IPS-15b (cell line): ENCODE measurements around the gene ATP6V1B1.
A peak's percentile ranks its signal among the peaks of the same experiment; 100 is the strongest.

Experiments
- H3K27me3 ChIP-seq: one replicate; pipeline ENCODE4 v1.6.1; 2013; ENCODE audit warnings: low read length; ENCODE audit not compliant: control insufficient read depth, insufficient read depth
- H3K36me3 ChIP-seq: one replicate; pipeline ENCODE4 v1.6.1; 2013; ENCODE audit warnings: low read length; ENCODE audit not compliant: control insufficient read depth, insufficient read depth
- H3K4me1 ChIP-seq: one replicate; pipeline ENCODE4 v1.6.1; 2013; ENCODE audit warnings: mild to moderate bottlenecking, low read length; ENCODE audit not compliant: control insufficient read depth, insufficient read depth
- H3K4me3 ChIP-seq: one replicate; pipeline ENCODE4 v1.5.1; 2013; ENCODE audit warnings: low read depth, low read length
- H3K9ac ChIP-seq: one replicate; pipeline ENCODE4 v1.6.1; 2013; ENCODE audit warnings: low read depth, mild to moderate bottlenecking, low read length
- H3K9me3 ChIP-seq: one replicate; pipeline ENCODE4 v1.6.1; 2013; ENCODE audit warnings: mild to moderate bottlenecking, low read length; ENCODE audit not compliant: control insufficient read depth, insufficient read depth

The ATP6V1B1 gene

DNA sequence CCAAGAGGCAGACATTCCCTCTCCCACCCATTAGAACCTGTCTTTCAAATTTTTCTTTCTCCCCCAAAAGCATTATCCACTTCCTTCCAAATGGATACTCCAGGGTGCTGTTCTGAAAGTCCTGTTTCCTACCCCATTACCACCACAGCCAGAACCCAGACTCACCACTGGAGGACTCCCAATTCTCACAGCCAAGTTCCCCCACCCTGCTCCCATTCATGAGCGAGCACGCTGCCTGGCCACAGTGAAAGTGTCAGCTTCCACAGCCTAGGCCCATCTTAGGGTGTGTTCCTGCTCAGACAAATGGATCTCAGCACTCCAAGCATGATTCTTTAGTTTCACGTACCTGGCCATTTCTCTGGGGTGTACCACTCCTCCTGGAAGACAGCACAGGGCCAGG is 38.9 kb downstream of the ATP6V1B1 start:
- no peak overlapping the region for H3K9ac ChIP-seq
- no peaks in the 10 kb centered on the region for H3K9me3 ChIP-seq
- H3K36me3 ChIP-seq = no peaks in the 10 kb centered on the region
- H3K4me3 ChIP-seq = no peak overlapping the region
- H3K4me1 ChIP-seq = peaks cover 3% of the 10 kb centered on the region
- peaks cover 39% of the 10 kb centered on the region for H3K27me3 ChIP-seq

DNA sequence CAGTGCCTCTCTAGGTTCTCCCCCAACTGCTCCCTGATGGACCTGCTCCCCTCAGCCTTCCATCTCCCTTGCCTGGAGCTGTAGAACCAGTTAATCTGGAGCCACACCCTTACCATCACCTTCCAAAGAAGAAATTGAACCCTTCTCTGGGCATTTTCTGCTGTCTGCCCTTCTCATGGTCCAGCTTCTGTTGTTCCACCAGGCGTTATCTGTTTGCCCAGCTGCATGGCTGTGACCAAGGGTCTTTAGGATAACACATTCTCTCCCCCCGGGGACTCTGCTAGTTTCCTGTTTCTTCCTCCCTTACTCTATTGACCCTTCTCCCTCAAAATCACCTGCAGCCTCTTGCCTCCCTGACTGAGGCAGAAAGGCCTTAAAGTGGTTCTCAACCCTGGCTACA is 39.5 kb downstream of the ATP6V1B1 start:
- H3K4me1 ChIP-seq = peaks cover 3% of the 10 kb centered on the region
- H3K36me3 ChIP-seq = no peaks in the 10 kb centered on the region
- H3K9ac ChIP-seq = no peak overlapping the region
- peaks cover 37% of the 10 kb centered on the region for H3K27me3 ChIP-seq
- no peaks in the 10 kb centered on the region for H3K9me3 ChIP-seq
- H3K4me3 ChIP-seq = no peak overlapping the region

DNA sequence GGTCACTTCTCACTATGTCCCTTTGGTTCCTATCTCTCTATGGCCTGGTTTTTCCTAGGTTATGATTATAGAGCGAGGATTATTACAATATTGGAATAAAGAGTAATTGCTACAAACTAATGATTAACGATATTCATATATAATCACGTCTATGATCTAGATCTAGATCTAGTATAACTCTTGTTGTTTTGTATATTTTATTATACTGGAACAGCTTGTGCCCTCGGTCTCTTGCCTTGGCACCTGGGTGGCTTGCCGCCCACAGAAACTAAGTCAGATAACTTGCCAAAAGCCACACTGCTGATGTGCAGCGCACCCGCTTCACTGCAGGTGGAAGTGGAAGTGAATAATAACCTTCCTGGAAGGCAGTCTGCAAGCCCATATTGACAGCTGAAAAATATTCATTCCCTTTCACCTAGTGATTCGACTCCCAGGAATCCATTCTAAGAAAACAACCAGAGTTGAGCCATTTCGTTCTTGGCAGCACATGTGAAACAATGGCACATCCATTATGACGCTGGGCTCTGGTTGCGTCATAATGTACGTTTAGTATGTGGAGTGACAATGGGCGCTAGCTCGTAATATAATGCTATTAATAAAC is 42.0 kb downstream of the ATP6V1B1 start:
- no peak overlapping the region for H3K9ac ChIP-seq
- H3K4me3 ChIP-seq = peak overlapping the region; percentile 83
- peaks cover 3% of the 10 kb centered on the region for H3K4me1 ChIP-seq
- H3K36me3 ChIP-seq = no peaks in the 10 kb centered on the region
- H3K27me3 ChIP-seq = peaks cover 34% of the 10 kb centered on the region
- H3K9me3 ChIP-seq = no peaks in the 10 kb centered on the region

DNA sequence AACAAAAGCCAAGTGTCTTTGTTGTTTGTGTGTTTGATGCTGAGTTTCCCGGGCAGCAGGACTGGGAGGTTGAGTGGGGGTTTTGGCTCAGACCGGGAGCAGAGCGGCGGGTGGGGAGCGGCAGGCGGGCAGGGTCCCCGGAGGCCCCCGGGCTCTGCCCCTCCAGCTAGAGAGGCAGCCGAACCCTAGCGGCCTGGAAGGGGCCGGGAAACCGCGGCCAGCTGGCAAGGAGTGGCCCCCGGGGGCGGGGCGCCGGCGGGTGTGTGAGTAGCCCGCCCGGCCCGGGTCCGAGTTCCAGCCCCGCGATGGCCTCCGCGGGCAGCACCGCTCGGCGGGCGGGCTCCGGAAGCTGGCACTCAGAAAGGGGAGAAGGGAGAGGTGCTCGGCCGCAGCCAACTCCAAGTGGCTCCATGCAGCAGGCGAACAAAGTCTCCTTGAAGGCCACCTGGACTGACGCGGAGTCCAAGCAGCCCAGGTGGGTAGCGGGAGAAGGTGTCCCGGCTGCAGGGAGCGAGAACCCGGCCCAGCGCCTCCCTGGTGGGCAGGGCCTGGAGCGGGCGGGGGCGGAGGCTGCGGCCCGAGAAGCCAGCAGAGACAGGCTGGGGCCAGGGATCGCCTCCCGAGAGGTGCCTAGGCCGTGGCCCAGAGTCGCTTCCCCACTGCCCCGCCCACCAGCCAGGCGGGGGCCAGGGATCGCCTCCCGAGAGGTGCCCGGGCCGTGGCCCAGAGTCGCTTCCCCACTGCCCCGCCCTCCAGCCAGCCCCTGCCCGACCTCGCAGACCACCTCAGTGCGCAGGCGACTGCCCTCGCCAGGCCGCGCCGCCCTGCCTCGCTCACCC is 42.9 kb downstream of the ATP6V1B1 start, which contains the start of gene ANKRD53:
TSS of gene ANKRD53 (plus strand) at position 290 of the 839 bp plus-strand sequence. CDS start at position 306, 16 bp downstream.
- H3K9me3 ChIP-seq = no peaks in the 10 kb centered on the region
- no peak within 1 kb of the TSS for H3K9ac ChIP-seq
- H3K4me1 ChIP-seq = peaks cover 3% of the 10 kb centered on the region
- H3K27me3 ChIP-seq = peaks cover 38% of the 10 kb centered on the region
- H3K4me3 ChIP-seq = peak within 1 kb of the TSS; percentile 83
- no peaks in the 10 kb centered on the region for H3K36me3 ChIP-seq

DNA sequence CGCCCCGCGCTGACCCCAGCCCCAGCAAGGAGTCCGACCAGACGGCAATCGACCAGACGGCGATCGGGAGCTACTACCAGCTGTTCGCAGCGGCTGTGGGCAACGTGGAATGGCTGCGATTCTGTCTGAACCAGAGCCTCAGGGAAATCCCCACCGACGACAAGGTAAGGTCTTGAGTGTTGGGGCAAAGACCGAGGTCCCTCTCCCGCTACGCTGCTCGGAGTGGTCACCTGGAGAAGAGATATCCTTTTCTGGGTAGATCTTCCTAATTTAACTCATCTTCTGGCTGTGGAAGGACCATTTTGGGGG is 43.4 kb downstream of the ATP6V1B1 start:
- Histone ChIP-seq H3K9ac (no peak overlapping the region), H3K9me3 (no peaks in the 10 kb centered on the region), H3K4me3 (peak overlapping the region; percentile 56), H3K36me3 (no peaks in the 10 kb centered on the region), H3K27me3 (peaks cover 44% of the 10 kb centered on the region), H3K4me1 (peaks cover 3% of the 10 kb centered on the region)

DNA sequence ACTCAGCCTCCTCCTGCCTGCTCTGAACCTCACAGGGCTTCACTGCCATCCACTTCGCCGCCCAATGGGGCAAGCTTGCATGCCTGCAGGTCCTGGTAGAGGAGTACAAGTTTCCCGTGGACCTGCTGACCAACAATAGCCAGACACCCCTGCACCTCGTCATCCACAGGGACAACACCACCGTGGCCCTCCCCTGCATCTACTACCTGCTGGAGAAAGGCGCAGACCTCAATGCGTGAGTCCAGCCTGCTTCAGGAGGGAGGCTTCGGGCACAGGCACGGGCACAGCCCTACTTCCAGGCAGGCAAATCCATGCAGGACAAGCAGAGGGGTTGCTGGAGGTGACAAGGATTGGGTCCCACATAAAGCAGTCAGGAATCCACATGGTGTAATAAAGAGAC is 43.9 kb downstream of the ATP6V1B1 start:
- peaks cover 45% of the 10 kb centered on the region for H3K27me3 ChIP-seq
- H3K4me3 ChIP-seq = no peak overlapping the region
- no peaks in the 10 kb centered on the region for H3K9me3 ChIP-seq
- no peak overlapping the region for H3K9ac ChIP-seq
- peaks cover 6% of the 10 kb centered on the region for H3K4me1 ChIP-seq
- H3K36me3 ChIP-seq = no peaks in the 10 kb centered on the region

DNA sequence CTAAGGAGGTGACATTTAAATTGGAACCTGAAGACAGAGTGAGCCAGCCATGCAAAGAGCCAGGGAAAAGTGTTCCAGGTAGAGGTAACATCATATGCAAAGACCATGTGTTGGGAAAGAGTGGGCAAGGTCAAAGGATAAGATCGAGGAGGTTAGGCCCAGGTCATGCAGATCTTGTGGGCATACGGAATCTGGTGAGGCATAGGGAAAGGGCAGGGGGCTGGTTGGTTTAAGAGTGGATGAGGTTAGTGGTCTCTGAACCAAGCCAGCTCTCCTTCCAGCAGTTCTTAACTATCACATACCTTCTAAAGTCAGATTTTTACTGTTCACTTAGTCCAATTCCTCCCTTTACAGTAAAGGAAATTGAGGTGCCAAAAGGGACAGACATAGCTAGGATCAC is 45.7 kb downstream of the ATP6V1B1 start:
- no peak overlapping the region for H3K4me3 ChIP-seq
- no peak overlapping the region for H3K9ac ChIP-seq
- no peaks in the 10 kb centered on the region for H3K9me3 ChIP-seq
- no peaks in the 10 kb centered on the region for H3K36me3 ChIP-seq
- H3K4me1 ChIP-seq = peaks cover 5% of the 10 kb centered on the region
- peaks cover 34% of the 10 kb centered on the region for H3K27me3 ChIP-seq

DNA sequence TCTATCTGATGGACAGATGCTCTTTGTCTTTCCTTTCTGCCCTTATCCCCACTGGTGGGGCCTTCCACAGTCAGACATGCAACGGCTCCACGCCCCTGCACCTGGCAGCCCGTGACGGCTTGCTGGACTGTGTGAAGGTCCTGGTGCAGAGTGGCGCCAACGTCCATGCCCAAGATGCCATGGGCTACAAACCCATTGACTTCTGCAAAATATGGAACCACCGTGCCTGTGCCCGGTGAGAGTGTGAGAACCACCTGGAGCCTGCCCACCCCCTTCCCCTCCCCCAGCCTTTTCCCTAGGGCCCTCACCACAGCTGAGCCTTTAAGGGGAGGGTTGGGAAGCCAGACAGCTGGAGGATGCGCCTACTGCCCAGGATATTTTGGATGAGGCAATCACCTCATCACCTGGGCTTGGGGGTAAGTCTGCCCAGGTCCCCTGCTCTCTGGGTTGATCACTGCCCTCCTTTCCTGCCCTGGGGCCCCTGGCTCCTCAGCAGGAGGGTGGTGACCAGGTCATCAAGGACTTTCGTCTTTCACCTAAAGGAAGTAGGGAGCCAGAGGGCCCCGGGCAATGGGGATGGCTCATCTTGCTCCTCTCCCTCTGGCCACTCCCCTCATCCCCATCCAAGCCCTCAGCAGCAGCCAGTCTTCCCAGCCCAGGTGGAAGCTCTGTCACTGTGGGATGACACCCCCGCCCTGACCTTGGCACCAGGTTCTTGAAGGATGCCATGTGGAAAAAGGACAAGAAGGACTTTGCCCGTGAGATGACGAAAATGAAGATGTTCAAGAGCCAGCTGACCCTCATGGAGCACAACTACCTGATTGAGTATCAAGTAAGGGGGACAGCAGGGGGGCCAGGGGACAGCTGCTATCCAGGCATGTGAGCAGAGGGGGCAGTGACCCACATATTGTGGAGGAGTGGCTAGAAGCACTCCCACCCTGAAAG is 46.4 kb downstream of the ATP6V1B1 start:
- H3K27me3 ChIP-seq = peaks cover 34% of the 10 kb centered on the region
- no peak overlapping the region for H3K4me3 ChIP-seq
- H3K9ac ChIP-seq = no peak overlapping the region
- H3K36me3 ChIP-seq = no peaks in the 10 kb centered on the region
- no peaks in the 10 kb centered on the region for H3K9me3 ChIP-seq
- H3K4me1 ChIP-seq = peaks cover 3% of the 10 kb centered on the region

DNA sequence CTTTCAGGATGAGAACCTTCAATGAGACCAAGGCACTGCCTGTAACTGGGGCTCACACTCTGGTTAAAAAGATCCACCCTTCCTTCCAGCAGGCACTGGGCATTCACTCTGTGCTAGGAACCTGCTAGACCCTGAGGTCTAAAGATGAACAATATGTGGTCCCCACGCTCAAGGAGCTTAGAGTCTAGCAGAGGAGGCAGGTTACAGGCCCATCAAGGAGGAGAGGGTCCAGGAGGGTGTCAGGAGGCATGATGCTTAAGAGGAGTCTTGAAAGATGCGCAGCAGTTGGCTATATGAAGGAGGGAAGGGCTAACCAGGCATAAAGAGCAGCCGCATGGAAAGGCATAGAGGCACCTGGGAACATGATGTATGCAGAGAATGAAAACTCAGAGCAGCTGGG is 47.3 kb downstream of the ATP6V1B1 start:
- no peaks in the 10 kb centered on the region for H3K9me3 ChIP-seq
- peaks cover 3% of the 10 kb centered on the region for H3K4me1 ChIP-seq
- H3K9ac ChIP-seq = no peak overlapping the region
- peaks cover under 1% of the 10 kb centered on the region for H3K36me3 ChIP-seq
- no peak overlapping the region for H3K4me3 ChIP-seq
- peaks cover 30% of the 10 kb centered on the region for H3K27me3 ChIP-seq

DNA sequence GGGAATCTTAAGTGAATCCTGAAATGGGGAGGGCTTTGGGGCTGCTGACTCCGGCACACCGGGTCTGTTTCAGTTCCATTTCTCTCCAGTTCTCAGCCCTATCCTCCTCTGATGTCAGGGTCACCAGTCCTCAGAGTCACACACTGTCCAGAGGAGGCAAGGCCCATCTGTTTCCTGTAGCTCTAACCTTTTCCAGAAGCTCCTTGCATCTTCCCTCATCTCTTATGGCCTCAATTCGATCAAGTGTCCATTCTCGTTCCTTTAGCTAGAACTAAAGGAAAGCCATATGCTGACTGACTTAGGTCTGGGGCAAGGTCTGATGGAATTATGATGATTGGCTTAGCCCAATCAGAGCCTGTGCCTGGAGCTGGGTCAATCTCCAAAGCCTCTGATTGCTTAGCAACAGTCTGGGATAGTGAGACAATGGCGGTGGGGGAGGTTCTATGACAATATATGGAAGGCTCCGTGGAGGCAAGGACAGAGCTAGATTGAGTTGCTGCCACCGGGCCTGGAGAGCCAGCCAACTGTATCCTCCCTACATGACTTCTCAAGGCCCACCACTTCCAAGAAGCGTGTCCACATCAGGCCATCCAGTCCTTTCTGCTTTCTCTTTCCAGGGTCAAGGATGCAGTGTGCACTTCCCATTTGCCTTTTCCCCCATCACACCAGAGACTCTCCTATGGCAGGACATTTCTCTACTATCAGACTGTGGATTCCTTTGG is 48.0 kb downstream of the ATP6V1B1 start:
- Histone ChIP-seq H3K9ac (no peak overlapping the region), H3K27me3 (peaks cover 27% of the 10 kb centered on the region), H3K4me1 (peaks cover 3% of the 10 kb centered on the region), H3K36me3 (peaks cover 7% of the 10 kb centered on the region), H3K9me3 (no peaks in the 10 kb centered on the region), H3K4me3 (no peak overlapping the region)

DNA sequence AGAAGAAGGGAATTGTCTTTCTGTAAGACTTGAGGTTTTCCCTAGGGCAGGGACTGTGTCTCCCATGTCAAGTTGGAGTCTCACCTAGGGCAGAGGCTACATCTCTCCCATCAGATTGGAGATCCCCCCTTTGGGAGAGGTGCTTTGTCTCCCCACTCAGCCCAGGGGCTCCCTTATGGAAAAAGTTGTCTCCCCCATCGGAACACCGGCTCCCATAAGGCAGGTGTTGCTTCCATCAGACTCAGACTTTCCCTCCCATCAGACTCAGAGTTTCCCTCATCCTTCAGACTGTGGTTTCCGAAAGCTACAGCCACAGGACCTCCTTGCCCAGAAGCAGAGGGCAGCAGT is 48.5 kb downstream of the ATP6V1B1 start:
- H3K36me3 ChIP-seq = peaks cover 10% of the 10 kb centered on the region

More for the DNA sequence above, 48.5 kb downstream of the ATP6V1B1 start:
- peaks cover 3% of the 10 kb centered on the region for H3K4me1 ChIP-seq
- peaks cover 25% of the 10 kb centered on the region for H3K27me3 ChIP-seq
- H3K9ac ChIP-seq = no peak overlapping the region
- peak overlapping the region; percentile 31 for H3K4me3 ChIP-seq
- H3K9me3 ChIP-seq = no peaks in the 10 kb centered on the region
